Lower leg skin (tissue), 3 donors: ENCODE results near the gene ADGRE1.

Source experiments
- CTCF ChIP-seq, 3 donors: fragments of 450-650 bp; IDR thresholded peaks; one replicate each; pipeline ENCODE4 v1.5.1; 2016; ENCODE audit warnings: antibody characterized with exemption in 3 of 3, mild to moderate bottlenecking in 3 of 3, moderate library complexity in 2 of 3
- POLR2A ChIP-seq, 2 donors: fragments of 450-650 bp; IDR thresholded peaks; one replicate each; pipeline ENCODE4 v1.6.1; 2016 to 2017; ENCODE audit warnings: antibody characterized with exemption in 2 of 2, mild to moderate bottlenecking in 1 of 2, moderate library complexity in 1 of 2

GRCh38 chr19:6847828-6848200 lies 39.6 kb upstream of the ADGRE1 start:
- TF ChIP-seq CTCF (IDR thresholded peaks at IDR 0.05) (no peak), POLR2A (IDR thresholded peaks at IDR 0.05) (no peak)
